C4-2B (cell line): ENCODE results near the gene KCNJ1.

ENCODE experiments used
- H3K27ac ChIP-seq: fragments of 450-650 bp; 2 replicates; pipeline ENCODE4 v1.5.1; 2017
- ZFX ChIP-seq: fragments of 450-650 bp; IDR thresholded peaks from 2 replicates; pipeline ENCODE4 v1.6.1; 2017
- TF ChIP-seq, protein P1 (sequence below): fragments of 450-650 bp; conservative IDR thresholded peaks from 2 replicates; pipeline ENCODE4 v1.5.1; 2017; ENCODE audit warnings: mild to moderate bottlenecking

Gene KCNJ1

GRCh38 chr11:128814856-128815705 lies 52.0 kb downstream of the KCNJ1 start:
- TF ChIP-seq, protein P1, sequence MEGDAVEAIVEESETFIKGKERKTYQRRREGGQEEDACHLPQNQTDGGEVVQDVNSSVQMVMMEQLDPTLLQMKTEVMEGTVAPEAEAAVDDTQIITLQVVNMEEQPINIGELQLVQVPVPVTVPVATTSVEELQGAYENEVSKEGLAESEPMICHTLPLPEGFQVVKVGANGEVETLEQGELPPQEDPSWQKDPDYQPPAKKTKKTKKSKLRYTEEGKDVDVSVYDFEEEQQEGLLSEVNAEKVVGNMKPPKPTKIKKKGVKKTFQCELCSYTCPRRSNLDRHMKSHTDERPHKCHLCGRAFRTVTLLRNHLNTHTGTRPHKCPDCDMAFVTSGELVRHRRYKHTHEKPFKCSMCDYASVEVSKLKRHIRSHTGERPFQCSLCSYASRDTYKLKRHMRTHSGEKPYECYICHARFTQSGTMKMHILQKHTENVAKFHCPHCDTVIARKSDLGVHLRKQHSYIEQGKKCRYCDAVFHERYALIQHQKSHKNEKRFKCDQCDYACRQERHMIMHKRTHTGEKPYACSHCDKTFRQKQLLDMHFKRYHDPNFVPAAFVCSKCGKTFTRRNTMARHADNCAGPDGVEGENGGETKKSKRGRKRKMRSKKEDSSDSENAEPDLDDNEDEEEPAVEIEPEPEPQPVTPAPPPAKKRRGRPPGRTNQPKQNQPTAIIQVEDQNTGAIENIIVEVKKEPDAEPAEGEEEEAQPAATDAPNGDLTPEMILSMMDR = no peak
- TF ChIP-seq ZFX = no peak
- no peak overlapping the region for H3K27ac ChIP-seq

GRCh38 chr11:128813729-128814128 lies 53.4 kb downstream of the KCNJ1 start:
- H3K27ac ChIP-seq = no peak overlapping the region
- TF ChIP-seq, protein P1 = no peak
- no peak for TF ChIP-seq ZFX

GRCh38 chr11:128810784-128811514 lies 56.1 kb downstream of the KCNJ1 start:
- H3K27ac ChIP-seq = no peak overlapping the region
- no peak for TF ChIP-seq ZFX
- TF ChIP-seq, protein P1 = no peak

- TF ChIP-seq, protein P1 = no peak
- H3K27ac ChIP-seq = no peak overlapping the region
Observed at GRCh38 chr11:128809128-128809527, 58.0 kb downstream of the KCNJ1 start.

DNA sequence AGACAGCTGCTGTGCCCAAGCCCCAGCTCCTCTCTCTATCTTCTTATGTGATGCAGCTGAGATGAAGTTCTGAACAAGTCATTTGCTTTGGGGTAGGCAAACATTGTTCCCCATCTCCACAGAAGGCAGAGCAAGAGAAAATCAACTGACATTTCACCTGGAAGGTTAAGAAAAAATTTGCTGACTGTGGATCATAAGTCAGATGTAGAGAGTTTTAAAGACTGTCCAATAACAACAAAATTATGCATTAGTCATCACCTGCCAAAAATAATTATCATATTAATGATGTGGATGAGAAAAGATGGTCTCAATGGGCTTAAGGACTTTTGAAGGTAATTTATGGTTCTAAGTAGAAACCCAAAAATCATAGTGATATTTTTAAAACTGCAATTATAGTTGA lies 59.2 kb downstream of the KCNJ1 start:
- H3K27ac ChIP-seq = no peak overlapping the region
- TF ChIP-seq ZFX = no peak
- TF ChIP-seq, protein P1 = no peak

DNA sequence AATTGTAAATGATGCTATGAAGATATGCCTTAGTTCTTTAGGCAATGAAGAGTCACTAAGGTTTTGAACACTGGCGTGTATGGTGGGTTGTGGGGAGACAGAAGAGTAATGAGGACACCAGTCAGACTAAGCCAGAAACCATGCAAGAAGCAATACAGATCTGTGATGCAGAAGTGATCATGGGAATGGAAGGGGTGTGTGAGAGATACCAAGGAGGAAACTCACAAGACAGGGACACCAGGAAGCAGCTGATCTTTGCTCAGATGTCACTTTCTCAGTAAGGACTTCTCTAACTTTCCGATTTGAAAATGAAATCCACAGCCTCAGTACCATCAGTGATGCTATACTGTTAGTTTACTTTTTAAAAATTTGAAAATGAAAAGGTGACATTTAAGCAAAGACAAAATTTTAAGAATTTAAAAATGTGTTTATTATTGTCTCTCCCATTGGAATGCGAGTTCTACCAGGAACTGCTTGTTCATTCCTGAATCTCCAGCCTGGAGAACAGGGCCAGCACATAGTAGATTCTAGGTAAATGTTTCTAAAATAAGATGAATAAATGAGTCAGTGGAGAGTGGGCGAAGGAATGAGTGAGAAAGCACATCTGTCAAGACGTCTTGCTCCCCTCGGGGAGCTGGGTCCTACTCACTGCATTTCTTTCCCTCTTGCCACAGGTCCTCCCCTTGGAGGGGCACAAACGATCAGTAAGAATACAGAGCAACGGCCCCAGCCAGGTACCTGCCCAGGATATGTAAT lies 60.4 kb downstream of the KCNJ1 start:
- H3K27ac ChIP-seq = no peak overlapping the region
- TF ChIP-seq, protein P1 = no peak
- no peak for TF ChIP-seq ZFX

DNA sequence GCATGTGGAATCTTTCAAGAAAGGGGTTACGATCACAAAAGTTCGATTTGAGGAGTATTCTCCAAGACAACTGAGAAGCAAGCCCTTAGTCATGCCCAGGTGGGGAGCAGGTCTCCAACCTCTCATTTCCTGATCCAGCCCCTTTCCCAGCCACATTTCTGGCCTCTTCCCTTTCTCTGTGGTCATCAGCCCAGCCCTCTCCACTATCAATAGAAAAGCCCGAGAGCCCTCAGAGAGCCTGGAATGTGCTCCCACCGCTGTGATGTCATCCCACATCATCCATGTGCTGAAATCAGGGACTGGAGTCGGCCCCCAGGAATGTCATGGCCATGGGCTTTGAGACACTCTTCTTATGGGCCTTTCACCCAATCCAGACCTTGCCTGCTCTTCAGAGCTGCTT lies 62.6 kb downstream of the KCNJ1 start:
- H3K27ac ChIP-seq = no peak overlapping the region
- TF ChIP-seq, protein P1 = no peak
- TF ChIP-seq ZFX = no peak
